ENCODE measurements around the gene RPTOR. TPM values are rescaled to one million over a fixed set of nuclear protein-coding genes. Genes with fewer than 3 reads are reported as not detected.

RPTOR gene
- total RNA-seq, 1 experiment from 2014 or later: 25.1 TPM

- no peaks in the 10 kb centered on the region for H3K23me2 ChIP-seq (ENCODE audit: insufficient read length, low read depth, low read length, poor library complexity, severe bottlenecking)
- no peaks in the 10 kb centered on the region for H3K79me2 ChIP-seq (ENCODE audit: insufficient read depth, low read length)
- Mint-ChIP-seq H3K9me3 (no peaks in the 10 kb centered on the region), H3K27me3 (ENCODE audit: low read depth) (no peaks in the 10 kb centered on the region; the same call in 1 of the 2 replicates), H3K36me3 (ENCODE audit: insufficient read depth in 1 of 3, low read depth in 3 of 3) (peaks cover 3 to 51% (median 33%) of the 10 kb centered on the region in 3 experiments; a peak in 6 of 7 replicates), H3K4me3 (no peak overlapping the region), H3K4me1 (peaks cover 5 to 12% of the 10 kb centered on the region in 2 experiments), H3K27ac (no peak overlapping the region)
- WGBS (ENCODE audit: extremely low coverage, insufficient read length, low lambda C conversion rate): no CpG with 5 or more reads among the region's 42 CpGs
- no peak overlapping the region for H2AK5ac ChIP-seq (ENCODE audit: insufficient read length, low read length)
- H2BK20ac ChIP-seq (ENCODE audit: low read depth, low read length, poor library complexity, severe bottlenecking): no peak overlapping the region
- no peaks in the 10 kb centered on the region for H3K9me3 ChIP-seq (ENCODE audit: control insufficient read depth, low read depth, low read length)
- no peaks in the 10 kb centered on the region for H3K4me1 ChIP-seq (ENCODE audit: insufficient read depth, low read length)
- no peak overlapping the region for H4K5ac ChIP-seq (ENCODE audit: insufficient read length, low read depth, low read length)
- H3K4me2 ChIP-seq (ENCODE audit: insufficient read depth, insufficient read length, low read length): no peak overlapping the region
- TF ChIP-seq CTCF (conservative IDR thresholded peaks at IDR 0.05): no peak
- H3T11ph ChIP-seq (ENCODE audit: low read length): no peak overlapping the region
- H3K9ac ChIP-seq (ENCODE audit: extremely low read depth, insufficient read length, low read length): no peak overlapping the region
- H4K20me1 ChIP-seq (ENCODE audit: control insufficient read depth, insufficient read depth, insufficient read length): no peaks in the 10 kb centered on the region
- DNase-seq: no peak
- no peak overlapping the region for H2AFZ ChIP-seq (ENCODE audit: low read length)
- H2BK12ac ChIP-seq (ENCODE audit: insufficient read length, low read depth, low read length): no peak overlapping the region
- H3K18ac ChIP-seq (ENCODE audit: insufficient read length, low read depth, low read length): no peak overlapping the region
- no peaks in the 10 kb centered on the region for H3K79me1 ChIP-seq (ENCODE audit: insufficient read depth, low read depth, low read length, poor library complexity, severe bottlenecking)
- H3K14ac ChIP-seq (ENCODE audit: insufficient read depth, low read length): no peak overlapping the region
- H3K4ac ChIP-seq (ENCODE audit: low read depth, low read length): no peak overlapping the region
- H2BK15ac ChIP-seq (ENCODE audit: low read depth, low read length): no peak overlapping the region
- no peak overlapping the region for H4K8ac ChIP-seq (replicated peaks; ENCODE audit: insufficient read length, low read depth, low read length)
- H2BK5ac ChIP-seq (ENCODE audit: insufficient read length, low read length): no peak overlapping the region
- H2BK120ac ChIP-seq (ENCODE audit: low read depth, low read length, poor library complexity, severe bottlenecking): no peak overlapping the region
- no peak overlapping the region for H3K56ac ChIP-seq (ENCODE audit: insufficient read length, low read depth, low read length)
- no peak overlapping the region for H3K23ac ChIP-seq (ENCODE audit: insufficient read length, low read depth, low read length)
- no peak overlapping the region for H3K27ac ChIP-seq (ENCODE audit: insufficient read length, low read depth, low read length)
- H3K27me3 ChIP-seq (ENCODE audit: insufficient read depth, low read length): no peaks in the 10 kb centered on the region
- H4K91ac ChIP-seq (ENCODE audit: insufficient read length, low read depth, low read length): no peak overlapping the region
Observed at GRCh38 chr17:80883831-80884735, 339.4 kb downstream of the RPTOR start.

All from H9 (cell line).